Stimulated activated memory B cell treated with anti-CD40 and anti-IgM and Interleukin-4, amounts not matched to agents 10 μg/mL and 1 μg/mL and 100 μg/mL, for 72 hours (primary cell): ENCODE measurements around the gene NELFCD.
A peak's percentile ranks its signal among the peaks of the same experiment; 100 is the strongest.
"Not testable (repeated sequence)": the region's sequence is repeated elsewhere in the genome, so short reads cannot be mapped to it uniquely, and the experiment has no call there.

Experiments used
- ATAC-seq: fragments of 150-1000 bp; cut with Tn5 transposase; 2 replicates; pipeline ENCODE4 v1.10.0; 2021
- H3K27ac Mint-ChIP-seq: one replicate; pipeline ENCODE4 v1.8.0; 2022; ENCODE audit warnings: mild to moderate bottlenecking, mixed read lengths
- H3K27me3 Mint-ChIP-seq: one replicate; pipeline ENCODE4 v1.8.0; 2022; ENCODE audit warnings: mixed read lengths
- H3K36me3 Mint-ChIP-seq: one replicate; pipeline ENCODE4 v1.8.0; 2022; ENCODE audit warnings: mixed read lengths
- H3K4me1 Mint-ChIP-seq: one replicate; pipeline ENCODE4 v1.8.0; 2022; ENCODE audit warnings: mixed read lengths
- H3K4me3 Mint-ChIP-seq: one replicate; pipeline ENCODE4 v1.8.0; 2022; ENCODE audit warnings: mild to moderate bottlenecking, moderate library complexity, mixed read lengths
- H3K9me3 Mint-ChIP-seq: one replicate; pipeline ENCODE4 v1.8.0; 2022; ENCODE audit warnings: mixed read lengths

Gene NELFCD

DNA sequence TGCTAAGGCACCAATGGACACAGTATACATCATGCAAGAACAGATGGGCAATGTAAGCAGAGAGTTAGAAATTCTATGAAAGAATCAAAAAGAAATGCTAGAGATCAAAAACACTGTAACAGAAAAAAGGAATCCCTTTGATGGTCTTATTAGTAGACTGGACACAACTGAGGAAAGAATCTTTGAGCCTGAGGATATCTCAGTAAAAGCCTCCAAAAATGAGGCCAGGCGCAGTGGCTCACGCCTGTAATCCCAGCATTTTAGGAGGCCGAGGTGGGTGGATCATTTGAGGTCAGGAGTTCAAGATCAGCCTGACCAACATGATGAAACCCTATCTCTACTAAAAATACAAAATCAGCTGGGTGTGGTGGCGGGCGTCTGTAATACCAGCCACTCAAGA is 17.1 kb upstream of the NELFCD start:
- not testable (repeated sequence) for H3K4me3 Mint-ChIP-seq, H3K27me3 Mint-ChIP-seq, ATAC-seq, H3K9me3 Mint-ChIP-seq, H3K4me1 Mint-ChIP-seq, H3K36me3 Mint-ChIP-seq, H3K27ac Mint-ChIP-seq

DNA sequence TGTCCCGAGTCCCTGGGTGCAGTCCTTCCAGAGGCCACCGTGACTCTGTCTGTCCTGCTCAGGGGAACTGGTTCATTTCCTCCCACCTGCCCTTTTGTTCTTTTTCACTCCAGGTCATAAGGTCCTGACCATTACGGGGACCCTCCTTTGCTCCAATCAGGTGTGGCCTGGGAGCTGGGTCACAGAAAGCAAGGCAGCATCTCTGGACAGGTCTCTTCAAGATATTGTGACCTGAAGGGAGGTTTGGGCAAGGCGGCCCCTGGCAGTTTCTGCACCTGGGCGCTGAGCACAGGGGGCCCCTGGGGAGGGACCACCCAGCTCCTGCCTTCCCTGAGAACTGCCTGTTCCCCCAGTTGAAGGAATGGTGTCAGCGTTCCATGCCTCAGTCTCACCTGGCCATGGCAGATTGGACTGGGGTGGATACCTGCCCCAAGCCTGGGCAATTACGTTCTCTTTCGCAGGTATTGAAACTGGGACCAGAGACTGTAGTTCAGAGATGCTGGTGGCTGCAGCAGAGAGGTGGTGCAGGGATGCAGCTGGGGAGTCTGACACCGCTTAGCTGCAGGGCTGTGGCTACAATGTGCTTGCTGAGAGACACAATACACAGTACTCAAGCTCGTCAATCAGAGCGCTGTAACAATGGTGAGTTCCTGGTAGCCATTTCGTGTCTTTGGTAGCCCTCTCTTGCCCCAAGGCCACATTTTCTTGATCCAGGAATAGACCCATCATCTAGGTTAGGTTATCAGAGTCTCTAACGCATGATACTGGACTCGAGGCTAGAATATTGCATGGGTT is 15.6 kb upstream of the NELFCD start:
- no peaks in the 10 kb centered on the region for H3K36me3 Mint-ChIP-seq
- H3K4me1 Mint-ChIP-seq, result peaks cover 11% of the 10 kb centered on the region
- H3K27me3 Mint-ChIP-seq, result no peaks in the 10 kb centered on the region
- no peak for ATAC-seq
- H3K27ac Mint-ChIP-seq, result no peak overlapping the region
- H3K9me3 Mint-ChIP-seq, result peaks cover 8% of the 10 kb centered on the region
- H3K4me3 Mint-ChIP-seq, result no peak overlapping the region

DNA sequence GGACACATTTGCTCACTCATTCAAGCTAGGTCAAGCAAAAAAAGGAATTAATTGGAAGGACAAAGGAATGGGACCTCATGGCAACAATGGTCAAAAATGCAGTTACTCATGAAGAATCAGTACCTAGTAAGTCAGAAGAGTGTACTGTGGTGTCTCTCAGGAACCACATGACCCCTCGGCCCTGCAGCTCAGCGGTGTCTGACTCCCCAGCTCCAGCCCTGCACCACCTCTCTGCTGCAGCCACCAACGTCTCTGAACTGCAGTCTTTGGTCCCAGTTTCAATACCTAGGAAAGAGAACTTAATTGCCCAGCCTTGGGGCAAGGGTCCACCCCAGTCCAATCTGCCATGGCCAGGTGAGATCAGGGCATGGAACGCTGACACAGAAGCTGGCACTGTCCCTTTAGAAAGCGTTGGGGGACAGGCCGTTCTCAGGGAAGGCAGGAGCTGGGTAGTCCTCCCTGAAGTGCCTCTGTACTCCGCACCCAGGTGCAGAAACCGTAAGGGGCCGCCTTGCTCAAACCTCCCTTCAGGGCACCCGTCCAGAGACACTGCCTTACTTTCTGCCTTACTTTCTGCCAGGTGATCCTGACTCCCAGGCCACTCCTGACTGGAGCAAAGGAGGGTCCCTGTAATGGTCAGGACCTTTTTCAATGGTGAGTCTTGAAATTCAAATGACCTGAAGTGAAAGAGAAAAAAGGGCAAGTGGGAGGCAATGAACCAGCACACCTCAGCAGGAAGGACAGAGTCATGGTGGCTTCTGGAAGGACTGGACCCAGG is 13.2 kb upstream of the NELFCD start:
- no peak overlapping the region for H3K27ac Mint-ChIP-seq
- no peak overlapping the region for H3K4me3 Mint-ChIP-seq
- H3K27me3 Mint-ChIP-seq, result no peaks in the 10 kb centered on the region
- peaks cover 16% of the 10 kb centered on the region for H3K4me1 Mint-ChIP-seq
- no peaks in the 10 kb centered on the region for H3K36me3 Mint-ChIP-seq
- peaks cover 8% of the 10 kb centered on the region for H3K9me3 Mint-ChIP-seq
- no peak for ATAC-seq

DNA sequence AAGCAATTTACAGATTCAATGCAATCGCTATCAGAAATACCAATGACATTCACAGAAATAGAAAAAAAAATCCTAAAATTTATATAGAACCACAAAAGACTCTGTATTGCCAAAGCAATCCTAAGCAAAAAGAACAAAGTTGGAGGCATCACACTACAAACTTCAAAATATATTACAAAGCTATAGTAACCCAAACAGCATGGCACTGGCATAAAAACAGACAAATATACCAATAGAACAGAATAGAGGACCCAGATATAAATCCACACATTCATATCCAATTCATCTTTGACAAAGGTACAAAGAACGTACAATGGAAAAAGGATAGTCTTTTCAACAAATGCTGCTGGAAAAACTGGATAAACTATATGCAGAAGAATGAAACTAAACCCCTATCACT is 11.6 kb upstream of the NELFCD start:
- Mint-ChIP-seq H3K4me1 (peaks cover 26% of the 10 kb centered on the region), H3K4me3 (no peak overlapping the region), H3K9me3 (peaks cover 4% of the 10 kb centered on the region), H3K36me3 (no peaks in the 10 kb centered on the region), H3K27me3 (no peaks in the 10 kb centered on the region), H3K27ac (no peak overlapping the region)
- ATAC-seq, result no peak

DNA sequence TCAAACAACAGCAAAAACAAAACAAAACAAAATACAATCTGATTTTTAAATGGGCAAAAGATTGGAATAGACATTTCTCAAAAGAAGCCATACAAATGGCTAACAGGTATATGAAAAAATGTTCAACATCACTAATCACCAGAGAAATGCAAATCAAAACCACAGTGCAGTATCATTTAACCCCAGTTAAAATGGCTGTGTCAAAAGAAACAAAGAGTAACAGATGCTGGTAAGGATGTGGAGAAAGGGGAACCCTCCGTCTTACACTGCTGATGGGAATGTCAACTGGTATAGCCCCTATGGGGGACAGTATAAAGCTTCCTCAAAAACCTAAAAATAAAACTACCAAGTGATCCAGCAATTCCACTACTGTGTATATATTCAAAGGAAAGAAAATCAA is 10.9 kb upstream of the NELFCD start:
- H3K4me1 Mint-ChIP-seq, result peaks cover 28% of the 10 kb centered on the region
- no peak for ATAC-seq
- H3K9me3 Mint-ChIP-seq, result peaks cover 3% of the 10 kb centered on the region
- no peak overlapping the region for H3K27ac Mint-ChIP-seq
- no peaks in the 10 kb centered on the region for H3K36me3 Mint-ChIP-seq
- no peaks in the 10 kb centered on the region for H3K27me3 Mint-ChIP-seq
- H3K4me3 Mint-ChIP-seq, result no peak overlapping the region

DNA sequence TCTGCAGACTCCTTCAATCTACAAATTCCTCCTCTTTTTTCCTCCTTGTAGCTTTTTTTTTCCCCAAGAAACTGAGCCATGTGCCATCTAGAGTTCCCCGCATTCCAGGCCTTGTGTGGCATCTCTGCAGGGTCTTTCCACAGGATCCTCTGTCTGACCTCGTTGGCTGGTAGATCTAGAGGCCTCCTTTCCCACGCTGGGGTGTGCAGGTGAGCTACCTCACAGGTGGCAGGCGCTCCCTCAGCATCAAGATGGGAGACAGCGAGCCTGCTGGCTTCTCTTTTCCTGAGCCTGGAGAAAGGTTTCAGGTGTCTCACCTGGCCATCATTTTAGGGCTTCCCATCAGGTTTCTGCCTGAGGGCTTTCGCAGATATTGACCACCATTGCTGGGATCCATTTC is 9.6 kb upstream of the NELFCD start:
- ATAC-seq, result no peak
- peaks cover 9% of the 10 kb centered on the region for H3K9me3 Mint-ChIP-seq
- no peak overlapping the region for H3K27ac Mint-ChIP-seq
- no peak overlapping the region for H3K4me3 Mint-ChIP-seq
- H3K4me1 Mint-ChIP-seq, result peaks cover 28% of the 10 kb centered on the region
- H3K27me3 Mint-ChIP-seq, result no peaks in the 10 kb centered on the region
- peaks cover under 1% of the 10 kb centered on the region for H3K36me3 Mint-ChIP-seq

DNA sequence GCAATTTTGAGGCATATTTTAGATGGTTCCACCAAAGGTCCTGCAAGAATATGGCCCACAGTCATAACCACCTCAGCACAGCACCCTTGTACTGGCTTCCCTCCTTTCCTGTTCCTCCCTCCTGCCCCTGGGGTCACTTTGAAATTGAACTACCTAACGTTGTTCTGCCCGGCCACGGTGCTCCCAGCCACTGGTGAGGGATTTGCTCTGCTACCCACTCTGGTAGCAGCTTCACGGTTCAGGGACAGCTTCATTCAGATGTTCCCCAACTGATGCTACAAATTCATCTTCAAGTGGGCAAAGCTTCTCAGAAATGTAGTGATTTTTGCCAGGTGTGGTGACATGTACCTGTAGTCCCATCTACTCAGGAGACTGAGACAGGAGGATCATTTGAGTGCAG is 7.9 kb upstream of the NELFCD start:
- ATAC-seq, result no peak
- H3K36me3 Mint-ChIP-seq, result peaks cover 6% of the 10 kb centered on the region
- H3K9me3 Mint-ChIP-seq, result peaks cover 13% of the 10 kb centered on the region
- H3K27ac Mint-ChIP-seq, result no peak overlapping the region
- H3K4me1 Mint-ChIP-seq, result peaks cover 29% of the 10 kb centered on the region
- no peaks in the 10 kb centered on the region for H3K27me3 Mint-ChIP-seq
- H3K4me3 Mint-ChIP-seq, result no peak overlapping the region

DNA sequence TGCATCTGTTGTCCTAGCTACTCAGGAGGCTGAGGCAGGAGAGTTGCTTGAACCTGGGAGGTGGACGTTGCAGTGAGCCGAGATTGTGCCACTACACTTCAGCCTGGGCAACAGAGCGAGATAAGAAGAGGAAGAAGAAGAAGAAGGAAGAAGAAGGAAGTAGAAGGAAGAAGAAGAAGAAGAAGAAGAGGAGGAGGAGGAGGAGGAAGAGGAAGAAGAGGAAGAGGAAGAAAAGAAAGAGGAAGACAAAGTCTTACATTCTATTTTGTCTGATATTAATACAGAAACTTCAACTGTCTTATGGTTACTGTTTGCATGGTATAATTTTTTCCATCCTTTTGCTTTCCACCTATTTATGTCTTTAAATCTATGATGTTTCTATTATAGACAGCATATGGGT is 7.2 kb upstream of the NELFCD start:
- peaks cover 13% of the 10 kb centered on the region for H3K9me3 Mint-ChIP-seq
- no peak overlapping the region for H3K27ac Mint-ChIP-seq
- no peak for ATAC-seq
- H3K4me1 Mint-ChIP-seq, result peaks cover 36% of the 10 kb centered on the region
- H3K4me3 Mint-ChIP-seq, result no peak overlapping the region
- no peaks in the 10 kb centered on the region for H3K27me3 Mint-ChIP-seq
- H3K36me3 Mint-ChIP-seq, result peaks cover 6% of the 10 kb centered on the region

DNA sequence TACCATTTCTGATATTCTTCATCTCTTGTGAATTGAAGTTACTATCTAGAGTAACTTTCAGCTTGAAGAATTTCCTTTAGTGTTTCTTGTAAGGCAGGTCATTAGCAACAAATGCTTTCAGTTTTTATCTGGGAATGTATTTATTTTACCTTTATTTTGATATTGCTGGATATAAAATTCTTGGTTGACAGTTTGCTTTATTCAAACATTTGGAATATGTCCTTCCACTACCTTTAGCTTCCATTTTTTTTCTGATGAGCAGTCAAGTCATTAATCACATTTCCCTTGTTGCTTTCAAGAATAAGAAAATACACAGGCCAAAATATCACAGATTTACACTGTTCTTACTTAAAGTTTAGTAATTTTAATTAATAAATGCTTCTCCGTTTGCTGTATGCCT is 5.7 kb upstream of the NELFCD start:
- H3K4me3 Mint-ChIP-seq, result no peak overlapping the region
- H3K4me1 Mint-ChIP-seq, result peaks cover 30% of the 10 kb centered on the region
- no peak overlapping the region for H3K27ac Mint-ChIP-seq
- ATAC-seq, result no peak
- peaks cover 6% of the 10 kb centered on the region for H3K36me3 Mint-ChIP-seq
- no peaks in the 10 kb centered on the region for H3K27me3 Mint-ChIP-seq
- H3K9me3 Mint-ChIP-seq, result peaks cover 13% of the 10 kb centered on the region

DNA sequence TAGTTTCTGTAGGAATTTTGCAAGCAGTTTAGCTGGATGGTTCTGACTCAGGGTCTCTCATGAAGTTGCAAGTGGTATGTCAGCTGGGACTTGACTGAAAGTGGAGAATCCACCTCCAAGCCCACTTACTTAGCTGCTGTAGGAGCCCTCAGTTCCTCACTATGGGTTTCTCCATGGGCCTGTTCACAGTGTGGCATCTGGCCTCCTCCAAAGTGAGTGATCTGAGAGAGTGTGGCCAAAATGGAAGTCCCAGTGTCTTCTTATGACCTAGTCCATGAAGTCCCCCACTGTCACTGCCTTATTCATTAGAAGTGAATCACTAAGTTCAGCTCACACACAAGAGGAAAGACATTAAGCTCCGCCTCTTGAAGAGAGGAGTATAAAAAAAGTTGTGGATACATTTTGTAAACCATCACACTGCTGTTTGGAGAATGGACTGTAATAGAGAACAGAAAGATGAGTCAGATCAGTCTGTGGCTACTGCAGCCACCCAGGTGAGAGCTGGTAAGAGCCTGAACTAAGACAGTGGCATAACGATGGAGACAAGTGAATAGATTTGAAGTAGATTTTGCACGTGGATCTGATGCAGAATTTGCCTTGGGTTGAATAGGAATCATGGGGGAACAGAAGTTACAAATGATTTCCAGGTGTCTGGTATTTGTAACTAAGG is 4.9 kb upstream of the NELFCD start:
- H3K9me3 Mint-ChIP-seq, result peaks cover 13% of the 10 kb centered on the region
- no peak overlapping the region for H3K27ac Mint-ChIP-seq
- H3K4me1 Mint-ChIP-seq, result peaks cover 23% of the 10 kb centered on the region
- peaks cover 6% of the 10 kb centered on the region for H3K36me3 Mint-ChIP-seq
- no peak overlapping the region for H3K4me3 Mint-ChIP-seq
- no peaks in the 10 kb centered on the region for H3K27me3 Mint-ChIP-seq
- ATAC-seq, result no peak

DNA sequence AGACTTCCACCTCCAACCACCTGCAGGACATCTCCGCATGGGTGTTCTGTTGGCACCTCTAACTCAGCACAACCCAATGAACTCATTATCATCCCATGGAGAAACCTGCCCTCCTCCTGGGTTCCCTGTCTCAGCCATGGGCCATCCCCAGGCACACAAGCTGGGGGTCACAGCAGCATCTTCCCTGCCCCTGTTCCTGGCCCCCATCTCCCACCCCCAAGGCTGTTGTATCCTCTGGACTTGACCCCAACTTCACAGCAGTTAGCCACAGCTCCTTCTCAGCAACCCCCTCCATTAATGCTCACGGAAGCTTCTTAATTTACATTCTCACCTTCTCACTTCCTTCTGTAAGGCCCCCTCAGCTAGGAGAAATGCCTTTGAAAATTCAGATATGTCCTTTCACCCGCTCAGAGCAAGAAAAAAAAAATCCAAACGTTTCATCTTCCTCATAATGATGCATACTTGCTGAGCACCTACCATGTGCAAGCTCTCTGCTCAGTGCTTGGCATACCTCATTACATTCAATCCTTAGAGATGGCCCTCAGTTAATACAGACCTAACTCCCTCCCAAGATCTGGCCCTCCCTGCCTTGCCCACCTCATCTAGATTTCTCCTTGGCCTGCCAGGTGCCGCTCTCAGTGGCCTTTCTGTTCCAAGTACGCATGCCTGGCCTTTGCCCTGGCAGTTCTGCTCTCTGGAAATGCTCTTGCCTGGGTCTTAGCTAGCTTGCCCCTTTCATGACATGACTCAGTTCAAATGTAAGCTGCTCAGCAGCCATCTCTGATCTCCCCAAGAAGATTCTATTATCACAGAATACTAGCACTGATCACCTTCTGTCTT is 2.5 kb upstream of the NELFCD start:
- H3K9me3 Mint-ChIP-seq, result peaks cover 13% of the 10 kb centered on the region
- no peak for ATAC-seq
- H3K27ac Mint-ChIP-seq, result peak overlapping the region; percentile 15
- peaks cover 6% of the 10 kb centered on the region for H3K36me3 Mint-ChIP-seq
- H3K4me1 Mint-ChIP-seq, result peaks cover 36% of the 10 kb centered on the region
- H3K4me3 Mint-ChIP-seq, result no peak overlapping the region
- no peaks in the 10 kb centered on the region for H3K27me3 Mint-ChIP-seq

DNA sequence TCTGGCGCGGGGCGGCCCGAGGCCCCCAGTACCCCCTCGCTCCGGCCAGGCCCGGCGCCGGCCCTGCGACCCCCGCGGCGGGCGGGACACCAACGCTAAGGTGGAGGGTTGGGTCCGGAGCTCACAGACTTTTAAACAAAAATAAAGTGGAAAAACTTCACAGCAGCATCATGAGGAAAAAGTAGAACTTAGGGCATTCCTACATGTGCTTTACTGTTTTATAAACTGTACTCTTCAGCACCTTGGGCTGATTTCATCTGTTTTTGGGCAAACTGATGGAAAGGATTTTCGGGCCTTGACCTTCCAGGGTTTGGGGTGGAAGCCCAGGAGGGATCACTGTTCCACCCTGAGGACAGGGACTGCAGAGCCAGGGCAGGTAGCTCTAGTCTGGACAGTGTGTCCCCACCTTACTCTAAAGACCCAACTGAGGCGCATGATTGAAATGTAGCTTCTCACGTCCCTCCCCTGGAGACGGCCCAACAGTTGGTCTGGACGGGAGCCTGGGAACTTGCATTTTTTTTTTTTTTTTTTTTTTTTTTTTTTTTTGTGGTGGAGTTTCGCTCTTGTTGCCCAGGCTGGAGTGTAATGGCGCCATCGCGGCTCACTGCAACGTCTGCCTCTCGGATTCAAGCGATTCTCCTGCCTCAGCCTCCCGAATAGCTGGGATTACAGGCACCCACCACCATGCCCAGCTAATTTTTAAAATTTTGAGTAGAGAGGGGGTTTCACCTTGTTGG is 740 bp downstream of the NELFCD start:
- peak overlapping the region; percentile 81 for H3K27ac Mint-ChIP-seq
- peaks cover 20% of the 10 kb centered on the region for H3K36me3 Mint-ChIP-seq
- ATAC-seq, result no peak
- no peaks in the 10 kb centered on the region for H3K27me3 Mint-ChIP-seq
- peaks cover 54% of the 10 kb centered on the region for H3K4me1 Mint-ChIP-seq
- H3K9me3 Mint-ChIP-seq, result peaks cover under 1% of the 10 kb centered on the region
- H3K4me3 Mint-ChIP-seq, result peak overlapping the region; percentile 86

DNA sequence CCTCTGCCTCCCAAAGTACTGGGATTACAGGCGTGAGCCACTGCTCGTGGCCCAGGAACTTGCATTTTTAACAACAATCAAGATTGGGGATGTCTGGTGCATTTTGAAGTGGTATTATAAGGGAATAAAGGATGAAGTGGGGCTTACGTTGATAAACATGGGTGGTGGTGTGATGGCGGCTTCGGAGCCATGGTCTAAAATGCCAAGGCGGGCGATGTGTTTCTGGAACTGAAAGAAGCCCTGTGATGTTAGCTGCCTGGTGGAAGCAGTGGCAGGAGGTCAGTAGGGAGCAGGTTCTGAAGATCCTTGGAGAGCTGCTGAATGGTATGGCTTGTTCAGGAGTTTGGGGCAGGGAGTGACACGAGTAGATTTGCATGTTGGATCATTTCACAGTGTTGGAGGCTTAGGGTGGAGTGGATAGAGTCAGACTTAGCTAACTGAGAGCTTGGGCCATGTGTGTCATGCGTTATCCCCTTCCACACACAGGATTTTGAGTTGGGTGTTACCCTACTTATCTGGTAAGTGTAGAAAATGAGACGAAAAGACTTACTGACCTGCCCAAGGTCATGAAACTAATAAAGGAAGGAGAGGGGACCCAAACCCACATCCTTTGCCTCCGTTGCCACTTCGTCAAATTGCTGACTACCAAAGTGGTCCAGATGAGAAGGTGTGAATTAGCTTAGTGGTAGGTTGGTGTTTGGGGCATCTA is 1.5 kb downstream of the NELFCD start:
- H3K27me3 Mint-ChIP-seq, result no peaks in the 10 kb centered on the region
- ATAC-seq, result no peak
- H3K4me3 Mint-ChIP-seq, result peak overlapping the region; percentile 86
- peaks cover 25% of the 10 kb centered on the region for H3K36me3 Mint-ChIP-seq
- peak overlapping the region; percentile 81 for H3K27ac Mint-ChIP-seq
- H3K4me1 Mint-ChIP-seq, result peaks cover 57% of the 10 kb centered on the region
- no peaks in the 10 kb centered on the region for H3K9me3 Mint-ChIP-seq

DNA sequence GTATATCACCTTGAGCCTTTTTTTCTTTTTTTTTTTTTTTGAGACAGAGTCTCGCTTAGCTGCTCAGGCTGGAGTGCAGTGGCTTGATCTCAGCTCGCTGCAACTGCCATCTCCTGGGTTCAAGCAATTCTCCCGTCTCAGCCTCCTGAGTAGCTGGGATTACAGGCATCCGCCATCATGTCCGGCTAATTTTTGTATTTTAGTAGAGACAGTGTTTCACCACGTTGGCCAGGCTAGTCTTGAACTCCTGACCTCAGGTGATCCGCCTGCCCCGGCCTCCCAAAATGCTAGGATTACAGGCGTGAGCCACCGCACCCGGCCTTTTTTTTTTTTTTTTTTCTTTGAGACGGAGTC is 2.0 kb downstream of the NELFCD start:
- H3K9me3 Mint-ChIP-seq, ATAC-seq, H3K27me3 Mint-ChIP-seq: not testable (repeated sequence)
- Mint-ChIP-seq H3K4me3 (peak overlapping the region; percentile 86), H3K36me3 (peaks cover 30% of the 10 kb centered on the region), H3K27ac (peak overlapping the region; percentile 81), H3K4me1 (peaks cover 62% of the 10 kb centered on the region)
